ENCODE measurements around the gene USP49. TPM values are rescaled to one million over a fixed set of nuclear protein-coding genes. Genes with fewer than 3 reads are reported as not detected.
A peak's percentile ranks its signal among the peaks of the same experiment; 100 is the strongest.

USP49 gene
- total and polyA plus RNA-seq, 3 experiments from 2014 or later, result 0.59 to 5.2 (median 5.0) TPM

DNA sequence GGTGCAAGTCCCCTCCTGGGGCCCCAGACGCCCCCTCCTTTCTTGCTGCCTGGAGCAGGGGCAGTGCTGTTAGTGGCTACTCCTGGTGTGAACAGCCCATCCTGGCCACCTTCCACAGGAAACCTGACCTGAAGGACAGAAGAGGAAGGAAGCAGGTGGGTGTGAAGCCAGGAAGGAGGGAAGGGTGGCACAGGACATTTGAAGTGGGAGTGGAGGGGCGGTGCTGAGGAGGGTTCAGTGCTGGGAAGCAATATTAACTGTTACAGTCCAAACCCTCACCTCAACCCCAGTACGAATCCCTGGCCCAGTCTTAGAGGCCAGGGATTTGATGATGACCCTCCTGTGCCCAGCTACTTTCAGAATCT, 113.8 kb downstream of the USP49 start:
- ChIA-PET POLR2A (interaction anchor here (0.7 kb wide), 2 partner anchors 9 to 783 kb away, joined by 3 to 4 read pairs; partner anchors contain the start of gene UBR2), CTCF (interaction anchor here (0.6 to 11.2 kb wide), 4 partner anchors 10 to 323 kb away, joined by 3 to 175 read pairs (median 4); partner anchors contain the start of gene TAF8)
- Histone ChIP-seq H3K27ac (ENCODE audit: low read depth, low read length) (no peak overlapping the region), H3K27me3 (ENCODE audit: insufficient read depth, low read length, poor library complexity, severe bottlenecking) (no peaks in the 10 kb centered on the region), H3K36me3 (ENCODE audit: insufficient read depth, low read length) (no peaks in the 10 kb centered on the region), H3K9me3 (ENCODE audit: low read length) (no peaks in the 10 kb centered on the region), H3K4me1 (ENCODE audit: insufficient read depth, low read length) (peaks cover 20% of the 10 kb centered on the region), H3K4me3 (ENCODE audit: low read length) (peak overlapping the region; percentile 8)
- Mint-ChIP-seq H3K27ac (peak overlapping the region in 4 of 8 donors; percentile 37 to 78 (median 57)), H3K36me3 (peaks cover 0 to 10% (median 4%) of the 10 kb centered on the region in 3 donors), H3K9me3 (no peaks in the 10 kb centered on the region), H3K4me3 (peak overlapping the region; percentile 44 to 85 (median 74)), H3K4me1 (peaks cover 20 to 40% (median 22%) of the 10 kb centered on the region in 3 donors), H3K27me3 (peaks cover 5 to 7% of the 10 kb centered on the region in 2 donors)
- DNase-seq, result no peak

DNA sequence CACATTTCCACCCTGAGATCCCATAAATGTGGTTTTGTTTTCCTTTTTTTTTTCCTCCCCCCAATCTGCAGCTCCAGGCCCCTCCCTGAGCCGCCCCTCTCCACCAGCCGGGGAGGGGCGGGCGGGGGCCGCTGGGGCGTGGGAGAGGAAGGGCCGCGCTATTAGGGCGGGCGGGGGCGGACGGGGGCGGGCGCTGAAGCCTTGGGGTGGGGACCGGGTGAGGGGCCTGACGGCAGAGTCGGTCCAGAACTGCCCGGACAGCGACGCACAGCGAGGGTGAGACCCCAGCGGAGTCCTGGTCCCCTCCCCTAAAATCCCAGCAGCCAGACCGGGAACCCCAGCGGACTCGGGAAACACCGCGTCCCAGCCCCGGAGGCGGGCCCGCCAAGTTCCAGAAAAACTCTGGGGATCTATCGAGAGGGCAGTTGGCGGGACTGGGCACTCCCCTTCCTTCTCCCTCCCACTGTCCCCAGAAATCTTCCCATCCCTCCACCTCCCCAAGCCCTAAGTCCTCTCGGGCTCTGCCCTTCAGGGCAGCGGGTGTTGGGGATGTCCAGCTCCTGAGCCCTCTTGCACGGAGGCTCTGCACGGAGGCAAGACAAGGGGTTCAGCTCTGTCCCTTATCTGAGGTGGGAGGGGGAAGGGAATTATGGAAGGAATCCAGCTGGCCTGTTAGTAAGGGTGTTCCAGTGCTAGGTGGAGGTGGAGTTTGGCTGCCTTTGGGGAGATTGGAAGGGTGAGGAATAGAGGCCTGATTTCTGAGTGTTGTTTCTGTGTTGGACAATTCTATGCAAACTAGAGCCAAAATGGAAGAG, 114.4 kb downstream of the USP49 start, which contains the start of gene PRICKLE4:
Gene PRICKLE4 (plus strand): TSS at position 232 of the 815 bp plus-strand sequence. CDS start 2,692 bp downstream, outside the sequence.
- Mint-ChIP-seq H3K9me3 (no peaks in the 10 kb centered on the region), H3K27me3 (peaks cover 5 to 7% of the 10 kb centered on the region in 2 donors), H3K27ac (peak within 1 kb of the TSS in 7 of 8 donors; percentile 31 to 78 (median 63)), H3K36me3 (peaks cover 0 to 12% (median 4%) of the 10 kb centered on the region in 3 donors), H3K4me1 (peaks cover 19 to 37% (median 19%) of the 10 kb centered on the region in 3 donors), H3K4me3 (peak within 1 kb of the TSS; percentile 80 to 97 (median 87))
- peaks cover 16% of the 10 kb centered on the region for H3K4me1 ChIP-seq (ENCODE audit: insufficient read depth, low read length)
- peak in 1 of 5 donors; percentile 13 for DNase-seq
- peaks cover under 1% of the 10 kb centered on the region for H3K36me3 ChIP-seq (ENCODE audit: insufficient read depth, low read length)
- no peaks in the 10 kb centered on the region for H3K27me3 ChIP-seq (ENCODE audit: insufficient read depth, low read length, poor library complexity, severe bottlenecking)
- no peaks in the 10 kb centered on the region for H3K9me3 ChIP-seq (ENCODE audit: low read length)
- H3K4me3 ChIP-seq (ENCODE audit: low read length), result peak within 1 kb of the TSS; percentile 78
- CTCF ChIA-PET, result interaction anchor here (1.1 to 11.2 kb wide), 3 partner anchors 11 to 324 kb away, joined by 3 to 175 read pairs (median 5); partner anchors contain the start of gene TAF8
- H3K27ac ChIP-seq (ENCODE audit: low read depth, low read length), result peak within 1 kb of the TSS; percentile 54
- POLR2A ChIA-PET, result interaction anchor here (0.6 to 1.2 kb wide), 2 partner anchors 269 to 434 kb away, joined by 3 read pairs; no protein-coding TSS in a partner anchor

DNA sequence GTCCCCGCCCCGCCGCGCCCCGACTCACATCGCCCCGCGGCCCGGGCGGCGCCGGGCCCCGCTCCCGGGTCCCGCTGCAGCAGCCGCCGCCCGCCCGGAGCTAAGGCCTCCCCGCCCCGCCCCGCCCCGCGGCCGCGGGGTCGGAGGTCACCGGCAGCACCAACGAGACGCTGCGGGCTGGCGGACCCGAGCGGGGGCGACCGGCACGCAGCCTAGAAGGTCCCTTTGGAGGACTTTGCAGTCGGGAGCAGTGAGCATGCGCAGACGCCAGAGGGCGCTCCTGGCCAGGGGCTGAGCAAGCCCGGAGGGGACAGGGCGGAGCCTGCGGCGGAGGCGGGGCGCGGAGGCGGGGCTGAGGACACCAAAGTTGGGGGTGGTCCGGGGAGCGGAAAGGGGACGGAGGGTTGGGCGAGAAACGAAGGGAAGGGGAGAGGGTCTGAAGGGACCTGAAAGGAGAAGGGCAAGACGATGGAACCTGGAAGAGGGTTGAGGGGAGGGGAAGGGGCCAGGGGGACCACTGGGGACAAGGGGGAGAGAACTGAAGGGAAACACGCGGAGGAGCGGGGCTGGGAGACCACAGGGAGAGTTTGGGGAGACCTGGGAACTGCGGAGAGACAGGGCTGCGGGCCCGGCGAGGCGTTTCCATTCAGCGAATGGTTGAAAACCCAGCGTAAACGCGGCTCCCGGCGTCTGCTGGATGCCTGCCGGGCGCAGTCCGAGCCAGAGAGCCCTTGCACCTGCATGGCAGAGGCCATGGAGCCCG, 115.2 kb downstream of the USP49 start, which contains the start of gene FRS3:
Gene FRS3 (minus strand): TSS at position 113 of the 763 bp plus-strand sequence. CDS start 2,913 bp downstream, outside the sequence.
- Histone ChIP-seq H3K36me3 (ENCODE audit: insufficient read depth, low read length) (peaks cover 9% of the 10 kb centered on the region), H3K27me3 (ENCODE audit: insufficient read depth, low read length, poor library complexity, severe bottlenecking) (no peaks in the 10 kb centered on the region), H3K4me1 (ENCODE audit: insufficient read depth, low read length) (peaks cover 13% of the 10 kb centered on the region), H3K9me3 (ENCODE audit: low read length) (no peaks in the 10 kb centered on the region), H3K27ac (ENCODE audit: low read depth, low read length) (peak within 1 kb of the TSS; percentile 54), H3K4me3 (ENCODE audit: low read length) (peak within 1 kb of the TSS; percentile 78)
- ChIA-PET POLR2A (interaction anchor here (1.2 kb wide), 1 partner anchor 435 kb away, joined by 3 read pairs; no protein-coding TSS in a partner anchor), CTCF (interaction anchor here (1.0 to 11.2 kb wide), 4 partner anchors 12 to 437 kb away, joined by 3 to 175 read pairs (median 3); partner anchors contain the start of gene TAF8)
- peak within 1 kb of the TSS; percentile 83 to 97 (median 90) for H3K4me3 Mint-ChIP-seq
- DNase-seq, result peak; percentile 97 to 100 (median 99)
- H3K4me1 Mint-ChIP-seq, result peaks cover 18 to 35% (median 19%) of the 10 kb centered on the region in 3 donors
- H3K9me3 Mint-ChIP-seq, result no peaks in the 10 kb centered on the region
- H3K27ac Mint-ChIP-seq, result peak within 1 kb of the TSS in 7 of 8 donors; percentile 45 to 89 (median 77)
- H3K27me3 Mint-ChIP-seq, result peaks cover 5 to 7% of the 10 kb centered on the region in 2 donors
- peaks cover 0 to 20% (median 5%) of the 10 kb centered on the region in 3 donors for H3K36me3 Mint-ChIP-seq

- H3K27me3 Mint-ChIP-seq, result peaks cover 5 to 7% of the 10 kb centered on the region in 2 donors
- ChIA-PET POLR2A (no interaction called here), CTCF (interaction anchor here (1.0 to 11.2 kb wide), 3 partner anchors 96 to 438 kb away, joined by 3 to 175 read pairs (median 3); partner anchors contain the start of gene TAF8)
- Histone ChIP-seq H3K4me3 (ENCODE audit: low read length) (peak overlapping the region; percentile 55), H3K36me3 (ENCODE audit: insufficient read depth, low read length) (peaks cover 15% of the 10 kb centered on the region), H3K27ac (ENCODE audit: low read depth, low read length) (peak overlapping the region; percentile 25), H3K27me3 (ENCODE audit: insufficient read depth, low read length, poor library complexity, severe bottlenecking) (no peaks in the 10 kb centered on the region), H3K4me1 (ENCODE audit: insufficient read depth, low read length) (peaks cover 13% of the 10 kb centered on the region), H3K9me3 (ENCODE audit: low read length) (no peaks in the 10 kb centered on the region)
- H3K4me1 Mint-ChIP-seq, result peaks cover 18 to 33% (median 19%) of the 10 kb centered on the region in 3 donors
- peak overlapping the region; percentile 76 to 92 (median 88) for H3K4me3 Mint-ChIP-seq
- no peak for DNase-seq
- H3K27ac Mint-ChIP-seq, result peak overlapping the region in 7 of 8 donors; percentile 45 to 89 (median 77)
- peaks cover 0 to 27% (median 7%) of the 10 kb centered on the region in 3 donors for H3K36me3 Mint-ChIP-seq
- H3K9me3 Mint-ChIP-seq, result no peaks in the 10 kb centered on the region
These were observed 115.8 kb downstream of the USP49 start for GRCh38 chr6:41779336-41779735.

DNA sequence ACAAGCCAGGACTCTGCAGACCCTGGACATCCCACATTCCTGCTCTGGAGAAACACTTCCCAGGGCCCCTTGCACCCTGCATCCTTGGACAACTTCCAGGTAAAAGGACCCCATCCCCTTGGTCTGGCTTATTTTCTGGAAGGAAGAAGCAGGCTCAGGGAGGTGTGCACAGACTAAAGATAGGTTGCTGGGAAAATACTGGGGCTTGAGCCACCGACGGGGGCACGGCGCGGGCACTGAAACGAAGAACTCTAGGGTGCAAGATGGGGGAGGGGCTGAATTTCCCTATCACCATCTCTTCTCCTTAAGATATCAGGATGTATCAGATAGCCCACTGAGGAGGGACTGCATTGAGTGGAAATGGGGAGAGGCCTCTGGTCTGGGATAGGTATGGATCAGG, 116.3 kb downstream of the USP49 start:
- Histone ChIP-seq H3K36me3 (ENCODE audit: insufficient read depth, low read length) (peaks cover 17% of the 10 kb centered on the region), H3K27me3 (ENCODE audit: insufficient read depth, low read length, poor library complexity, severe bottlenecking) (no peaks in the 10 kb centered on the region), H3K9me3 (ENCODE audit: low read length) (no peaks in the 10 kb centered on the region), H3K27ac (ENCODE audit: low read depth, low read length) (peak overlapping the region; percentile 25), H3K4me3 (ENCODE audit: low read length) (peak overlapping the region; percentile 55), H3K4me1 (ENCODE audit: insufficient read depth, low read length) (peaks cover 13% of the 10 kb centered on the region)
- peaks cover 0 to 30% (median 10%) of the 10 kb centered on the region in 3 donors for H3K36me3 Mint-ChIP-seq
- CTCF ChIA-PET, result interaction anchor here (0.9 to 1.2 kb wide), 2 partner anchors 8 to 325 kb away, joined by 3 to 8 read pairs; partner anchors contain the start of gene TOMM6
- peaks cover 18 to 31% (median 19%) of the 10 kb centered on the region in 3 donors for H3K4me1 Mint-ChIP-seq
- POLR2A ChIA-PET, result interaction anchor here (2.7 kb wide), 1 partner anchor 8 kb away, joined by 13 read pairs; the partner anchor contains the start of gene TOMM6
- H3K4me3 Mint-ChIP-seq, result peak overlapping the region; percentile 75 to 92 (median 88)
- no peaks in the 10 kb centered on the region for H3K9me3 Mint-ChIP-seq
- peak overlapping the region in 4 of 8 donors; percentile 64 to 89 (median 81) for H3K27ac Mint-ChIP-seq
- no peak for DNase-seq
- H3K27me3 Mint-ChIP-seq, result peaks cover 5 to 7% of the 10 kb centered on the region in 2 donors

- peak overlapping the region in 3 of 7 donors; percentile 52 to 92 (median 59) for H3K4me3 Mint-ChIP-seq
- POLR2A ChIA-PET, result interaction anchor here (2.7 kb wide), 1 partner anchor 9 kb away, joined by 13 read pairs; the partner anchor contains the start of gene TOMM6
These were observed 117.5 kb downstream of the USP49 start for GRCh38 chr6:41777551-41778285.

More at GRCh38 chr6:41777551-41778285, 117.5 kb downstream of the USP49 start:
- Mint-ChIP-seq H3K4me1 (peaks cover 18 to 31% (median 19%) of the 10 kb centered on the region in 3 donors), H3K9me3 (no peaks in the 10 kb centered on the region), H3K27ac (peak overlapping the region in 2 of 8 donors; percentile 77 to 80), H3K27me3 (peaks cover 5 to 7% of the 10 kb centered on the region in 2 donors), H3K36me3 (peaks cover 0 to 36% (median 10%) of the 10 kb centered on the region in 3 donors)
- CTCF ChIA-PET, result interaction anchor here (0.9 to 1.8 kb wide), 4 partner anchors 9 to 437 kb away, joined by 3 to 14 read pairs (median 6); partner anchors contain the start of gene TOMM6
- H3K36me3 ChIP-seq (ENCODE audit: insufficient read depth, low read length), result peaks cover 18% of the 10 kb centered on the region
- H3K9me3 ChIP-seq (ENCODE audit: low read length), result no peaks in the 10 kb centered on the region
- H3K27ac ChIP-seq (ENCODE audit: low read depth, low read length), result no peak overlapping the region
- no peak overlapping the region for H3K4me3 ChIP-seq (ENCODE audit: low read length)
- no peak for DNase-seq
- H3K27me3 ChIP-seq (ENCODE audit: insufficient read depth, low read length, poor library complexity, severe bottlenecking), result no peaks in the 10 kb centered on the region
- H3K4me1 ChIP-seq (ENCODE audit: insufficient read depth, low read length), result peaks cover 13% of the 10 kb centered on the region
